ENCODE measurements around the gene CRTC1.
A peak's percentile ranks its signal among the peaks of the same experiment; 100 is the strongest.

The CRTC1 gene

GRCh38 chr19:18783958-18784785 is 100.7 kb downstream of the CRTC1 start:
- ATAC-seq: no peak
- no peak for DNase-seq
- Mint-ChIP-seq H3K36me3 (ENCODE audit: low read depth) (peaks cover 2% of the 10 kb centered on the region), H3K27me3 (peaks cover 40% of the 10 kb centered on the region), H3K4me3 (no peak overlapping the region), H3K27ac (no peak overlapping the region), H3K4me1 (peaks cover 22% of the 10 kb centered on the region), H3K9me3 (no peaks in the 10 kb centered on the region)

GRCh38 chr19:18784786-18785120 is 101.3 kb downstream of the CRTC1 start:
- ATAC-seq (no peak), DNase-seq (no peak)
- H3K36me3 Mint-ChIP-seq (ENCODE audit: low read depth): peaks cover 2% of the 10 kb centered on the region
- H3K9me3 Mint-ChIP-seq: no peaks in the 10 kb centered on the region
- H3K4me1 Mint-ChIP-seq: peaks cover 26% of the 10 kb centered on the region
- H3K4me3 Mint-ChIP-seq: no peak overlapping the region
- peaks cover 46% of the 10 kb centered on the region for H3K27me3 Mint-ChIP-seq
- H3K27ac Mint-ChIP-seq: no peak overlapping the region

GRCh38 chr19:18785179-18786124 is 102.0 kb downstream of the CRTC1 start:
- Mint-ChIP-seq H3K4me3 (peak overlapping the region; percentile 29), H3K36me3 (ENCODE audit: low read depth) (peaks cover 2% of the 10 kb centered on the region), H3K27me3 (peaks cover 52% of the 10 kb centered on the region), H3K27ac (no peak overlapping the region), H3K4me1 (peaks cover 31% of the 10 kb centered on the region), H3K9me3 (no peaks in the 10 kb centered on the region)
- DNase-seq (peak; percentile 83), ATAC-seq (peak; percentile 62)

GRCh38 chr19:18788529-18789421 is 105.3 kb downstream of the CRTC1 start:
- no peak overlapping the region for H3K27ac Mint-ChIP-seq
- no peak for ATAC-seq
- H3K27me3 Mint-ChIP-seq: peaks cover 79% of the 10 kb centered on the region
- peaks cover 31% of the 10 kb centered on the region for H3K4me1 Mint-ChIP-seq
- peak overlapping the region; percentile 67 for H3K4me3 Mint-ChIP-seq
- H3K9me3 Mint-ChIP-seq: no peaks in the 10 kb centered on the region
- H3K36me3 Mint-ChIP-seq (ENCODE audit: low read depth): peaks cover 2% of the 10 kb centered on the region
- no peak for DNase-seq

- H3K4me1 Mint-ChIP-seq: peaks cover 31% of the 10 kb centered on the region
- ATAC-seq (no peak), DNase-seq (no peak)
- H3K27ac Mint-ChIP-seq: no peak overlapping the region
- H3K36me3 Mint-ChIP-seq (ENCODE audit: low read depth): peaks cover 2% of the 10 kb centered on the region
- peaks cover 80% of the 10 kb centered on the region for H3K27me3 Mint-ChIP-seq
- H3K9me3 Mint-ChIP-seq: no peaks in the 10 kb centered on the region
- H3K4me3 Mint-ChIP-seq: peak overlapping the region; percentile 67
Observed at GRCh38 chr19:18789422-18789869, 106.0 kb downstream of the CRTC1 start.

- peaks cover 2% of the 10 kb centered on the region for H3K36me3 Mint-ChIP-seq (ENCODE audit: low read depth)
- DNase-seq: peak; percentile 31
- H3K4me1 Mint-ChIP-seq: peaks cover 31% of the 10 kb centered on the region
- peaks cover 82% of the 10 kb centered on the region for H3K27me3 Mint-ChIP-seq
- H3K9me3 Mint-ChIP-seq: no peaks in the 10 kb centered on the region
- H3K27ac Mint-ChIP-seq: no peak overlapping the region
- peak overlapping the region; percentile 59 for H3K4me3 Mint-ChIP-seq
- ATAC-seq: no peak
Observed at GRCh38 chr19:18789883-18790565, 106.5 kb downstream of the CRTC1 start.

- no peak for ATAC-seq
- peaks cover 2% of the 10 kb centered on the region for H3K36me3 Mint-ChIP-seq (ENCODE audit: low read depth)
- H3K27ac Mint-ChIP-seq: no peak within 1 kb of the TSS
- peak within 1 kb of the TSS; percentile 59 for H3K4me3 Mint-ChIP-seq
- no peaks in the 10 kb centered on the region for H3K9me3 Mint-ChIP-seq
- H3K4me1 Mint-ChIP-seq: peaks cover 27% of the 10 kb centered on the region
- DNase-seq: no peak
- H3K27me3 Mint-ChIP-seq: peaks cover 81% of the 10 kb centered on the region
Observed at GRCh38 chr19:18790566-18791314, 107.3 kb downstream of the CRTC1 start, which contains the start of gene COMP. Gene COMP, minus strand, starts transcription at chr19:18791305. Its CDS starts 36 bp downstream, at chr19:18791269.

- Mint-ChIP-seq H3K4me1 (peaks cover 24% of the 10 kb centered on the region), H3K27me3 (peaks cover 79% of the 10 kb centered on the region), H3K4me3 (no peak overlapping the region), H3K9me3 (no peaks in the 10 kb centered on the region), H3K36me3 (ENCODE audit: low read depth) (peaks cover 2% of the 10 kb centered on the region), H3K27ac (no peak overlapping the region)
- DNase-seq (no peak), ATAC-seq (no peak)
Observed at GRCh38 chr19:18791315-18791678, 107.8 kb downstream of the CRTC1 start.

- DNase-seq (no peak), ATAC-seq (no peak)
- Mint-ChIP-seq H3K4me3 (no peak overlapping the region), H3K4me1 (peaks cover 19% of the 10 kb centered on the region), H3K9me3 (no peaks in the 10 kb centered on the region), H3K27ac (no peak overlapping the region), H3K36me3 (ENCODE audit: low read depth) (no peaks in the 10 kb centered on the region), H3K27me3 (peaks cover 73% of the 10 kb centered on the region)
Observed at GRCh38 chr19:18792661-18793060, 109.2 kb downstream of the CRTC1 start.

GRCh38 chr19:18793144-18794028 is 109.9 kb downstream of the CRTC1 start:
- no peak for DNase-seq
- peaks cover 66% of the 10 kb centered on the region for H3K27me3 Mint-ChIP-seq
- ATAC-seq: no peak
- no peaks in the 10 kb centered on the region for H3K36me3 Mint-ChIP-seq (ENCODE audit: low read depth)
- H3K9me3 Mint-ChIP-seq: no peaks in the 10 kb centered on the region
- peaks cover 14% of the 10 kb centered on the region for H3K4me1 Mint-ChIP-seq
- H3K27ac Mint-ChIP-seq: no peak overlapping the region
- H3K4me3 Mint-ChIP-seq: no peak overlapping the region

GRCh38 chr19:18794029-18794313 is 110.5 kb downstream of the CRTC1 start:
- peaks cover 62% of the 10 kb centered on the region for H3K27me3 Mint-ChIP-seq

GRCh38 chr19:18794692-18795091 is 111.2 kb downstream of the CRTC1 start:
- H3K4me1 Mint-ChIP-seq: peaks cover 8% of the 10 kb centered on the region
- H3K27me3 Mint-ChIP-seq: peaks cover 55% of the 10 kb centered on the region
- no peak for DNase-seq
- no peak overlapping the region for H3K4me3 Mint-ChIP-seq
- ATAC-seq: no peak
- H3K36me3 Mint-ChIP-seq (ENCODE audit: low read depth): no peaks in the 10 kb centered on the region
- H3K27ac Mint-ChIP-seq: no peak overlapping the region
- no peaks in the 10 kb centered on the region for H3K9me3 Mint-ChIP-seq

More at GRCh38 chr19:18794029-18794313, 110.5 kb downstream of the CRTC1 start:
- H3K27ac Mint-ChIP-seq: no peak overlapping the region
- no peak for DNase-seq
- H3K9me3 Mint-ChIP-seq: no peaks in the 10 kb centered on the region
- H3K4me1 Mint-ChIP-seq: peaks cover 11% of the 10 kb centered on the region
- ATAC-seq: no peak
- H3K4me3 Mint-ChIP-seq: no peak overlapping the region
- H3K36me3 Mint-ChIP-seq (ENCODE audit: low read depth): no peaks in the 10 kb centered on the region
